HEK293 (cell line): ENCODE measurements around the gene PCID2.

Experiments
- CTCF ChIA-PET: fragments of 350-600 bp; formaldehyde crosslinking; extraction: SDS; loops from one replicate; lab custom pipeline; 2021; ENCODE audit warnings: antibody characterized with exemption; lab: Yijun Ruan, JAX
- POLR2A ChIA-PET: fragments of 300-600 bp; formaldehyde crosslinking; extraction: SDS; loops from one replicate; lab custom pipeline; 2020; ENCODE audit warnings: antibody characterized with exemption, inconsistent platforms; lab: Yijun Ruan, JAX
- H3K27ac ChIP-seq: fragments of 200-500 bp; sonication (Bioruptor generic); 2 replicates; pipeline ENCODE4 v1.5.1; 2014; ENCODE audit warnings: low read depth, low read length, control low read depth, inconsistent platforms; ENCODE audit errors: extremely low read depth
- H3K36me3 ChIP-seq, 2 experiments: fragments of 200-500 bp in 1 of 2; sonication (Bioruptor generic) in 1 of 2; 1 replicate in 1 of 2; 2 replicates in 1 of 2; pipeline ENCODE4 v1.5.1; 2014 to 2017; ENCODE audit warnings: inconsistent platforms in 2 of 2, low read length in 2 of 2; ENCODE audit not compliant: control insufficient read depth in 2 of 2, insufficient read depth in 1 of 2
- H3K4me1 ChIP-seq: fragments of 200-500 bp; sonication (Bioruptor generic); 2 replicates; pipeline ENCODE4 v1.5.1; 2014; ENCODE audit warnings: mild to moderate bottlenecking, low read length, inconsistent platforms; ENCODE audit not compliant: control insufficient read depth, insufficient read depth
- H3K4me3 ChIP-seq: 2 replicates; pipeline ENCODE4 v1.5.1; 2011; ENCODE audit warnings: low read depth, mild to moderate bottlenecking, control low read depth, low read length, moderate library complexity
- H3K9me3 ChIP-seq: fragments of 200-500 bp; sonication (Bioruptor generic); 2 replicates; pipeline ENCODE4 v1.5.1; 2014; ENCODE audit warnings: low read depth, low read length, inconsistent platforms; ENCODE audit not compliant: control insufficient read depth, insufficient read depth
- EGR2 ChIP-seq: fragments of 450-650 bp; formaldehyde crosslinking; IDR thresholded peaks from 2 replicates; pipeline ENCODE4 v1.5.1; 2016; ENCODE audit warnings: low read depth, missing biosample characterization, missing genetic modification characterization
- PRDM1 ChIP-seq: fragments of 450-650 bp; formaldehyde crosslinking; IDR thresholded peaks from 2 replicates; pipeline ENCODE4; 2016; ENCODE audit warnings: missing biosample characterization, missing genetic modification characterization
- ZNF132 ChIP-seq: fragments of 450-650 bp; formaldehyde crosslinking; IDR thresholded peaks from 2 replicates; pipeline ENCODE4 v1.5.1; 2017; ENCODE audit warnings: missing biosample characterization, missing genetic modification characterization, borderline replicate concordance
- ZNF16 ChIP-seq: fragments of 450-650 bp; formaldehyde crosslinking; IDR thresholded peaks from 2 replicates; pipeline ENCODE4 v1.5.1; 2016; ENCODE audit warnings: low read depth, missing biosample characterization, missing genetic modification characterization
- ZNF501 ChIP-seq: fragments of 450-650 bp; formaldehyde crosslinking; IDR thresholded peaks from 2 replicates; pipeline ENCODE4 v1.5.1; 2016; ENCODE audit warnings: missing biosample characterization, missing genetic modification characterization
- ZNF558 ChIP-seq: fragments of 450-650 bp; formaldehyde crosslinking; IDR thresholded peaks from 2 replicates; pipeline ENCODE4 v1.5.1; 2016; ENCODE audit warnings: missing biosample characterization, missing genetic modification characterization
- ZNF677 ChIP-seq: fragments of 450-650 bp; IDR thresholded peaks from 2 replicates; pipeline ENCODE4 v1.5.0; 2018; ENCODE audit warnings: missing biosample characterization, mild to moderate bottlenecking, missing genetic modification characterization, moderate library complexity
- TF ChIP-seq, protein P1 (sequence below): fragments of 450-650 bp; formaldehyde crosslinking; IDR thresholded peaks from 2 replicates; pipeline ENCODE4 v1.5.1; 2016; ENCODE audit warnings: missing biosample characterization, missing genetic modification characterization, borderline replicate concordance
- TF ChIP-seq, protein P2 (sequence below): fragments of 450-650 bp; formaldehyde crosslinking; IDR thresholded peaks from 2 replicates; pipeline ENCODE4 v1.5.1; 2016; ENCODE audit warnings: missing biosample characterization, missing genetic modification characterization
- TF ChIP-seq, protein P3 (sequence below): fragments of 450-650 bp; formaldehyde crosslinking; IDR thresholded peaks from 2 replicates; pipeline ENCODE4 v1.5.1; 2017; ENCODE audit warnings: missing biosample characterization, missing genetic modification characterization
- TF ChIP-seq, protein P4 (sequence below): fragments of 450-650 bp; formaldehyde crosslinking; IDR thresholded peaks from 2 replicates; pipeline ENCODE4 v1.5.1; 2016; ENCODE audit warnings: missing biosample characterization, missing genetic modification characterization
- TF ChIP-seq, protein P5 (sequence below): fragments of 450-650 bp; formaldehyde crosslinking; IDR thresholded peaks from 2 replicates; pipeline ENCODE4 v1.5.1; 2016; ENCODE audit warnings: missing biosample characterization, missing genetic modification characterization

The PCID2 gene

DNA sequence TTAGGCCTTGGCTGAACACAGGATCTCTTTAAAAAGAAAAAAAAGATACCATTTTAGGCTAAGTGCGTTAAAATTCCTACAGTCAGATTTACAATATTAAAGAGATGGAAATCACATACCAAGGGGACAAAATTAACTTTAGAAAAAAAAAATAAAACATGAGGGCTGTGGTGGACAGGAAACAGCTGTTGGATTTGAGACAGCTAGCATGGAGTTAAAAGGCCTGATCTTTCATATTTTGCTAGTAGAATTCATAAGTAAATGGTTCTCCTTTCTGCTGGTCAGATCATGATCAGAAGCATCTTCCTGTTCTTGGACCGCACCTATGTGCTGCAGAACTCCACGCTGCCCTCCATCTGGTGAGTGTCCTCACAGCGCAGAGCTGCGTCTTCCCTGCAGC, 20.7 kb upstream of the PCID2 start:
- Histone ChIP-seq H3K4me1 (no peaks in the 10 kb centered on the region), H3K36me3 (peaks cover 0 to 55% of the 10 kb centered on the region in 2 experiments; a peak in 2 of 3 replicates), H3K4me3 (no peak overlapping the region), H3K27ac (no peak overlapping the region), H3K9me3 (no peaks in the 10 kb centered on the region)
- ChIA-PET POLR2A (no interaction called here), CTCF (no interaction called here)
- TF ChIP-seq ZNF677 (tag by site-specific recombination) = no peak
- no peak for TF ChIP-seq ZNF558 (tag by site-specific recombination)
- TF ChIP-seq PRDM1 (tag by site-specific recombination) = no peak
- TF ChIP-seq, protein P1, sequence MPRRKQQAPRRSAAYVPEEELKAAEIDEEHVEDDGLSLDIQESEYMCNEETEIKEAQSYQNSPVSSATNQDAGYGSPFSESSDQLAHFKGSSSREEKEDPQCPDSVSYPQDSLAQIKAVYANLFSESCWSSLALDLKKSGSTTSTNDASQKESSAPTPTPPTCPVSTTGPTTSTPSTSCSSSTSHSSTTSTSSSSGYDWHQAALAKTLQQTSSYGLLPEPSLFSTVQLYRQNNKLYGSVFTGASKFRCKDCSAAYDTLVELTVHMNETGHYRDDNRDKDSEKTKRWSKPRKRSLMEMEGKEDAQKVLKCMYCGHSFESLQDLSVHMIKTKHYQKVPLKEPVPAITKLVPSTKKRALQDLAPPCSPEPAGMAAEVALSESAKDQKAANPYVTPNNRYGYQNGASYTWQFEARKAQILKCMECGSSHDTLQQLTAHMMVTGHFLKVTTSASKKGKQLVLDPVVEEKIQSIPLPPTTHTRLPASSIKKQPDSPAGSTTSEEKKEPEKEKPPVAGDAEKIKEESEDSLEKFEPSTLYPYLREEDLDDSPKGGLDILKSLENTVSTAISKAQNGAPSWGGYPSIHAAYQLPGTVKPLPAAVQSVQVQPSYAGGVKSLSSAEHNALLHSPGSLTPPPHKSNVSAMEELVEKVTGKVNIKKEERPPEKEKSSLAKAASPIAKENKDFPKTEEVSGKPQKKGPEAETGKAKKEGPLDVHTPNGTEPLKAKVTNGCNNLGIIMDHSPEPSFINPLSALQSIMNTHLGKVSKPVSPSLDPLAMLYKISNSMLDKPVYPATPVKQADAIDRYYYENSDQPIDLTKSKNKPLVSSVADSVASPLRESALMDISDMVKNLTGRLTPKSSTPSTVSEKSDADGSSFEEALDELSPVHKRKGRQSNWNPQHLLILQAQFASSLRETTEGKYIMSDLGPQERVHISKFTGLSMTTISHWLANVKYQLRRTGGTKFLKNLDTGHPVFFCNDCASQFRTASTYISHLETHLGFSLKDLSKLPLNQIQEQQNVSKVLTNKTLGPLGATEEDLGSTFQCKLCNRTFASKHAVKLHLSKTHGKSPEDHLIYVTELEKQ = no peak
- TF ChIP-seq, protein P2, sequence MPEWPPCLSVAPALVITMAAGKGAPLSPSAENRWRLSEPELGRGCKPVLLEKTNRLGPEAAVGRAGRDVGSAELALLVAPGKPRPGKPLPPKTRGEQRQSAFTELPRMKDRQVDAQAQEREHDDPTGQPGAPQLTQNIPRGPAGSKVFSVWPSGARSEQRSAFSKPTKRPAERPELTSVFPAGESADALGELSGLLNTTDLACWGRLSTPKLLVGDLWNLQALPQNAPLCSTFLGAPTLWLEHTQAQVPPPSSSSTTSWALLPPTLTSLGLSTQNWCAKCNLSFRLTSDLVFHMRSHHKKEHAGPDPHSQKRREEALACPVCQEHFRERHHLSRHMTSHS (tag by site-specific recombination) = no peak
- TF ChIP-seq ZNF16 = no peak
- TF ChIP-seq, protein P3, sequence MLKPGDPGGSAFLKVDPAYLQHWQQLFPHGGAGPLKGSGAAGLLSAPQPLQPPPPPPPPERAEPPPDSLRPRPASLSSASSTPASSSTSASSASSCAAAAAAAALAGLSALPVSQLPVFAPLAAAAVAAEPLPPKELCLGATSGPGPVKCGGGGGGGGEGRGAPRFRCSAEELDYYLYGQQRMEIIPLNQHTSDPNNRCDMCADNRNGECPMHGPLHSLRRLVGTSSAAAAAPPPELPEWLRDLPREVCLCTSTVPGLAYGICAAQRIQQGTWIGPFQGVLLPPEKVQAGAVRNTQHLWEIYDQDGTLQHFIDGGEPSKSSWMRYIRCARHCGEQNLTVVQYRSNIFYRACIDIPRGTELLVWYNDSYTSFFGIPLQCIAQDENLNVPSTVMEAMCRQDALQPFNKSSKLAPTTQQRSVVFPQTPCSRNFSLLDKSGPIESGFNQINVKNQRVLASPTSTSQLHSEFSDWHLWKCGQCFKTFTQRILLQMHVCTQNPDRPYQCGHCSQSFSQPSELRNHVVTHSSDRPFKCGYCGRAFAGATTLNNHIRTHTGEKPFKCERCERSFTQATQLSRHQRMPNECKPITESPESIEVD (tag by site-specific recombination) = no peak

DNA sequence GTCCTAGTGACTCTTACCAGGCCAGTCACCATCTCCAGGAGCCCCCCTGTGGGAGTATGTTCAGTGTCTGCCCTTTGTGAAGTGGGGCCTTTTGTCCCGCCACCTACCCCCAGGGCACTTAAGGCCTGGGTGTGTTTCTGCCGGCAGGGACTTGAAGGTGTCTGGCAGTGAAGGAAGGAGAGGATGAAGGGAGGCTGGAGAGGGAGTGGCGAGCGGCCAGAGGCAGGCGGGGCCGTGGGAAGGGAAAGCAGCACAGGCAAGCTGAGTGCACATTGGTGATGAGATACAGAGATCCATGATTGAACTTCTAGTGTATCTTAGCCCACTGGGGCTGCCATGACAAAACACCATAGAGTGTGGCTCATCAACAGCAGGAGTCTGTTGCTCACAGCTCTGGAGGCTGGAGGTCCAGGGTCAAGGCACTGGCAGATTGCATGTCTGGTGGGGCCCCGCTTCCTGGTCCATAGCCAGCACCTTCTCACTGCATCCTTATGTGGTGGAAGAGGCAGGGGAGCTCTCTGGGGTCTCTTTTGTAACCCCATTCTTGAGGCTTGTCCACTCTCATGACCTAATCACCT, 18.5 kb upstream of the PCID2 start:
- TF ChIP-seq ZNF501 (no peak), ZNF132 (no peak), EGR2 (tag by site-specific recombination) (peak; percentile 49)
- TF ChIP-seq, protein P4, sequence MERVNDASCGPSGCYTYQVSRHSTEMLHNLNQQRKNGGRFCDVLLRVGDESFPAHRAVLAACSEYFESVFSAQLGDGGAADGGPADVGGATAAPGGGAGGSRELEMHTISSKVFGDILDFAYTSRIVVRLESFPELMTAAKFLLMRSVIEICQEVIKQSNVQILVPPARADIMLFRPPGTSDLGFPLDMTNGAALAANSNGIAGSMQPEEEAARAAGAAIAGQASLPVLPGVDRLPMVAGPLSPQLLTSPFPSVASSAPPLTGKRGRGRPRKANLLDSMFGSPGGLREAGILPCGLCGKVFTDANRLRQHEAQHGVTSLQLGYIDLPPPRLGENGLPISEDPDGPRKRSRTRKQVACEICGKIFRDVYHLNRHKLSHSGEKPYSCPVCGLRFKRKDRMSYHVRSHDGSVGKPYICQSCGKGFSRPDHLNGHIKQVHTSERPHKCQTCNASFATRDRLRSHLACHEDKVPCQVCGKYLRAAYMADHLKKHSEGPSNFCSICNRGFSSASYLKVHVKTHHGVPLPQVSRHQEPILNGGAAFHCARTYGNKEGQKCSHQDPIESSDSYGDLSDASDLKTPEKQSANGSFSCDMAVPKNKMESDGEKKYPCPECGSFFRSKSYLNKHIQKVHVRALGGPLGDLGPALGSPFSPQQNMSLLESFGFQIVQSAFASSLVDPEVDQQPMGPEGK (tag by site-specific recombination) = no peak
- TF ChIP-seq, protein P5, sequence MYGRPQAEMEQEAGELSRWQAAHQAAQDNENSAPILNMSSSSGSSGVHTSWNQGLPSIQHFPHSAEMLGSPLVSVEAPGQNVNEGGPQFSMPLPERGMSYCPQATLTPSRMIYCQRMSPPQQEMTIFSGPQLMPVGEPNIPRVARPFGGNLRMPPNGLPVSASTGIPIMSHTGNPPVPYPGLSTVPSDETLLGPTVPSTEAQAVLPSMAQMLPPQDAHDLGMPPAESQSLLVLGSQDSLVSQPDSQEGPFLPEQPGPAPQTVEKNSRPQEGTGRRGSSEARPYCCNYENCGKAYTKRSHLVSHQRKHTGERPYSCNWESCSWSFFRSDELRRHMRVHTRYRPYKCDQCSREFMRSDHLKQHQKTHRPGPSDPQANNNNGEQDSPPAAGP (tag by site-specific recombination) = 0 out of 2 replicates have a peak, but pooled peaks have one; percentile 33
- peaks cover 0 to 70% of the 10 kb centered on the region in 2 experiments; a peak in 2 of 3 replicates for H3K36me3 ChIP-seq
- POLR2A ChIA-PET = interaction anchor here (0.6 kb wide), 1 partner anchor 70 kb away, joined by 3 read pairs; the partner anchor contains the start of gene LAMP1
- H3K4me1 ChIP-seq = no peaks in the 10 kb centered on the region
- CTCF ChIA-PET = interaction anchor here (0.7 kb wide), 1 partner anchor 172 kb away, joined by 3 read pairs; no protein-coding TSS in a partner anchor
- H3K4me3 ChIP-seq = no peak overlapping the region
- no peak overlapping the region for H3K27ac ChIP-seq
- no peaks in the 10 kb centered on the region for H3K9me3 ChIP-seq
